Measurements from ENCODE around the gene SDHB.

SDHB gene

GRCh38 chr1:16980473-16981268 is 73.2 kb downstream of the SDHB start, which contains the start of gene MFAP2:
TSS of gene MFAP2 (minus strand) at chr1:16980620. CDS start at chr1:16978273, 2,347 bp downstream.
- no peak for DNase-seq

GRCh38 chr1:16979475-16980327 is 74.1 kb downstream of the SDHB start:
- DNase-seq = no peak

DNA sequence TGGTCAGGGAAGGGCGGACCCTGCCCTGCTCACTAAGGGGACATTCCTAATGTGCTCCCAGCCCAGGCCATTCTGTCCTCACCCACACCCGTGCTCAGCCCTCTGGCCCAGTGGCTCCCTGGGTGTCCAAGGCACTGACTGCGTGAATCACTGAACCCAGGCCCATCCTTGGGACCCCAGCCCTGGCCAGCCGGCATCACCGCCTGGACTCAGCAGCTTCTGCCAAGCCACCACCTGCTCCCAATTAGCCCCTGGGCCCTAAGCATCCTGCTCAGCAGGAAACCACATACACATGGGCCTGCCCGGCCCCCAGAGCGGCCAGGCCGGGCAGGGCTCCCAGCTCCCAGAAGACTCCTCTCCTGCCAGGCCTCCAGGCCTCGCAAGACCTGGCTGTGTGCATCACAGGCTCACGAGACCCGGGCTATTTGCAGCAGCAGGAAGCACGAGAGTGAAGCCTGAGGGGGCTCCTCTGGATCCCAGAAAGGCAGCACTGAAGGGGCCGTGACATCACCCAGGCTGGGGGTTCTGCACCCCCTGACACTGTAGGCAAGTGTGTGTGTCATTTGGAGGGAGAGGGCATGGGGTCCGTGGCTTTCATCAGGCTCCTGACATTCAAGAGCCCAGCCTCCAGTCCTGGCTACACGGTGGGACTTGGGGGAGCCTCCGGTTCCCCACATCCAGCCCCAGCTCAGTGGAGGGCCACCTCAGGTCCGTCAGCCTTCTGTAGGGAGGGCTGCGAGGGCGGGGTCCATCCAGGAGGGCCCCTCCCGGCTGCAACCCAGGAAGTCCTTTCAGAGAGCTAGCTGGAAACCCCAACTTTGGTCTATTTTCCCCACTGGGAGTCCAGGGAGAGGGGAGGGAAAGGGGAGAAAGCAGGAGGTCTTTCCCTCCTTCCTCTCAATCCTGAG is 75.0 kb downstream of the SDHB start:
- DNase-seq = no peak

DNA sequence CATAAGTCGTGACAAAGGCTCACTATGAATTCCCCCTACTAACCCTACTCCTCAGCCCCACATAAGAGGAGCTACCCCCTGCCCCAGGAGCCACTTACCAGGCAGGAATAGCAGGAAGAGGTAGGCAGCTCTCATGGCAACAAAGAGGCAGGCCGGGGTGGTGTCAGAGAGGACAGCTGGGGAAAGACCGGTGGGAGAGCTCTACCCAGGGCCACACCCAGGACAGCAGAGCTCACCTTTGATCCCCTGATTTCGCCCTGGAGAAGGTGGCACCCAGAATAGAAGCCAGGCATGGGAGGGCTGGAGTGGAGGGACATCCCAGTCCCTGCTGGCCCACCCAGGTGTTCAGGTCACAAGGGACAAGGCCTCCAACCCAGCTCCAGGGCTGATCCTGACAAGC is 75.7 kb downstream of the SDHB start:
- no peak for DNase-seq

GRCh38 chr1:16977377-16977776 is 76.5 kb downstream of the SDHB start:
- DNase-seq = no peak

- no peak for DNase-seq
These were observed 76.9 kb downstream of the SDHB start for GRCh38 chr1:16976966-16977365.

DNA sequence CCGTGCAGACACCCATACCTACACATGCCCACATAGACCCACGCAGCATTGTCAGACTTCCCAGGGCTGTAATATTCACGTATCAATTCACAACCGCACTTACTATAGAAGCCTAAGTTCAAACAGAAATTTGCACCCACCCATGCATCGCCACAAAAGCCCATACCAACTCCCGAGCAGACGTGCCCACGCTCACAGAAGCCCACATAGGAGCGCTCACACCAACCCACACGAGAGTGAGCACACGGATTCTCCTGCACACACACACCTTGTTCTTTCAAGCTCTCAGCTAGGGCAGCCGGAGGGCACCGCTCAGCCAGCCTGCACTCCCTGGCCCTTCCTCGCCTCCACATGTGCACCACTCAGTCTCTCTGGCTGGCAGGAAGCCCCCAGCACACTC is 78.0 kb downstream of the SDHB start:
- DNase-seq = no peak

- no peak for DNase-seq
These were observed 78.6 kb downstream of the SDHB start for GRCh38 chr1:16975211-16975610.

- DNase-seq = no peak
These were observed 80.6 kb downstream of the SDHB start for GRCh38 chr1:16973215-16973614.

DNA sequence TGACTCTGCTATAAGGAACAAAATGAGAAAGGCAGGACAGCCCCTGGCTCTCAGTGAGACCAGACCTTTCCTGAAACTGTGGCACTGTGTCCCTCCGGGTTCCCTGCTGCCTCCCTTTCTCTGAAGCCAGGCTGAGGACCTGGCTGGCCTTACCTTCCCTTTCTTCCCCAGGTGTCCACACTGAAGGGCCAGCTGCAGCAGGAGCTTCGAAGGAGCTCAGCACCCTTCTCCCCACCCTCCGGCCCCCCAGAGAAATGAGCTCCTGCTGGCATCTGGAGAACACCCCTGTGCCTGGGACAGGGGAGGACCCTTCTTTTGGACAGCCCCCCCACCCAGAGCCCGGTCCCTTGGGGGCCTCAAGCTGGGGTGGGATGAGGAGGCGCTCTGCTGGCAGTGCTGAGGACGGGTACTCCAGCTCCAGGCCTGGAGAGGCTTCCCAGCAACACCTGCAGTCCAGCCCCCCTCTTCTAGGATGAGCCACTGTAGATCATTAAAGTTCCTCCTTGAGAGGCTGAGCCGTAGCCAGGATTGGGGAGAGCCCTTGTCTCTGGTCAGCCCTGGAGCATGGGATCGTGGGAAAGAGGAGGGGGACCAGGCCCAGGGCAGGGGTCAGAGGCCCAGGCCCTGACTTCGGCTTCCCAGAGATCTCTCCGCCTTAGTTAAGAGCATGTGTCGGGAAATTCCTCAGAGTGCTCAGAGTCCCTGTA is 81.5 kb downstream of the SDHB start:
- no peak for DNase-seq

GRCh38 chr1:16971341-16972188 is 82.3 kb downstream of the SDHB start:
- DNase-seq = peak; percentile 75

DNA sequence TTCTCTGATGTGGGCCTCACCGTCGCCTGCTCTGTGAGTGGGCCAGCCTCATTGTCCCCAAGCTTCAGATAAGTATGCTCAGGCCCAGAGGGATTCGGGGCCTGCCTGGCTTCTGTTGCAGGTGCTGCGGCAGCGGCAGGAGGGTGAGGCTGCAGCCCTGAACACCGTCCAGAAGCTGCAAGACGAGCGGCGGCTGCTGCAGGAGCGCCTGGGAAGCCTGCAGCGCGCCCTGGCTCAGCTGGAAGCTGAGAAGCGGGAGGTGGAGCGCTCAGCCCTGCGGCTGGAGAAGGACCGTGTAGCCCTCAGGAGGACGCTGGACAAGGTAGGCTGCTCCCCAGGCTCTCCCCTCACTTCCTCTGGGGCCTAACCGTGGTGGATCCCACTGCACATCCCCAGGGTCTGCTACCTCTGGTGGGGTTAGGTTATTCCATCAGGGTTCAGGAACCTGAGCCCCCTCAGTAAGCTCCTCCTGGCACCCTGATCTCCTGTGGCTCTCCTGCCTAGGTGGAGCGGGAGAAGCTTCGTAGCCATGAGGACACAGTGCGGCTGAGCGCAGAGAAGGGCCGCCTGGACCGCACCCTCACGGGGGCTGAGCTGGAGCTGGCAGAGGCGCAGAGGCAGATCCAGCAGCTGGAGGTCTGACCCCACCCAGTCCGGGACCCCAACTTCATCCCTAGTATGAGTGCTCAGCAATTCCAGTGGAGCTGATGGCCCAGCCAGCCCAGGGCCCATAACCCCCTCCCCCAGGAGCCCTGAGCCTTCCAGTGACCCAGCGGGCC is 83.5 kb downstream of the SDHB start:
- no peak for DNase-seq

DNA sequence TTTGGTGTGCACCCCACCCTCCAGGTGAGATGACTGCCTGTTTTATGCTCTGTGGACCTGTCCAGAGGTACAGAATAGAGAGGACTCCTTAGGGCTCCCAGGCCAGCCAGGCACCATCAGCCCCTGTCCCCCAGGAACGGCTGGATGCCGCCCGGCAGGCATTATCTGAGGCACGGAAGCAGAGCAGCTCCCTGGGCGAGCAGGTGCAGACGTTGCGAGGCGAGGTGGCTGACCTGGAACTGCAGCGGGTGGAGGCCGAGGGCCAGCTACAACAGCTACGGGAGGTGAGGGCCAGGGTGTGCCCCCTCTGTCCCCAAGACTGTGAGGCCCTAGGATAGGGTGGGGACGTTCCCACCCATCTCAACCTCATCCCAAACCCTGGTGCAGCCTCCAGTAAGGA is 84.2 kb downstream of the SDHB start:
- DNase-seq = no peak

DNA sequence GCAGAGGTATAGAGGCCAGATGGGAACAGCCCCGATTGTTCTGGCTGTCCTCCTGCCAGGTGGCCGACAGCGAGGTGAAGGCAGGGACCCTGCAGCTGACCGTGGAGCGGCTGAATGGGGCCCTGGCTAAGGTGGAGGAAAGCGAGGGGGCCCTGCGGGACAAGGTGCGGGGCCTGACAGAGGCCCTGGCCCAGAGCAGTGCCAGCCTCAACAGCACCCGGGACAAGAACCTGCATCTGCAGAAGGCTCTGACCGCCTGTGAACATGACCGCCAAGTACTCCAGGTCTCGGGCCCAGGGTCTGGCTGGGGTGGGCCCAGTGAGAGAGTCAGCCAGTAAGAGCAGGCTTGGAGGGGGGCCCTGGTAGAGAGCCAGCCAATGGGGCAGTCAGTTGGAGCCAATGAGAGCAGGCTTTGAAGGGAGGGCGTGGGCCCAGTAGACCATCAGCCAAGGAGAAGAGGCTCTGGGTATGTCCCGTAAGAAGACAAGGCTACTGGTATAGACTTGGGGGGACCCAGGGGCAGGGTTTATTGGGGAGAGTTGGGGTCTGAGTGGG is 84.7 kb downstream of the SDHB start:
- no peak for DNase-seq
